Esophagus squamous epithelium (tissue), 4 donors: ENCODE measurements around the gene BLOC1S4.

Experiments used
- CTCF ChIP-seq, 6 experiments: fragments of 450-650 bp in 4 of 6; fragments of 200-600 bp in 2 of 6; sonication (generic) in 2 of 6; IDR thresholded peaks; one replicate each; pipeline ENCODE4 v1.5.1; 2016 to 2019; ENCODE audit warnings: antibody characterized with exemption in 6 of 6, mild to moderate bottlenecking in 4 of 6, moderate library complexity in 4 of 6
- POLR2A ChIP-seq, 4 donors: fragments of 450-650 bp; IDR thresholded peaks; one replicate each; pipeline ENCODE4 v1.6.1; 2017; ENCODE audit warnings: antibody characterized with exemption in 4 of 4, mild to moderate bottlenecking in 4 of 4, moderate library complexity in 3 of 4

GRCh38 chr4:6739920-6740319, 23.9 kb downstream of the BLOC1S4 start:
- TF ChIP-seq CTCF (IDR thresholded peaks at IDR 0.05) (no peak), POLR2A (IDR thresholded peaks at IDR 0.05) (no peak)
